Measurements from ENCODE around the gene CD276. TPM values are rescaled to one million over a fixed set of nuclear protein-coding genes. Genes with fewer than 3 reads are reported as not detected.

Gene CD276
- total RNA-seq, 1 experiment from 2014 or later, result 133 TPM

DNA sequence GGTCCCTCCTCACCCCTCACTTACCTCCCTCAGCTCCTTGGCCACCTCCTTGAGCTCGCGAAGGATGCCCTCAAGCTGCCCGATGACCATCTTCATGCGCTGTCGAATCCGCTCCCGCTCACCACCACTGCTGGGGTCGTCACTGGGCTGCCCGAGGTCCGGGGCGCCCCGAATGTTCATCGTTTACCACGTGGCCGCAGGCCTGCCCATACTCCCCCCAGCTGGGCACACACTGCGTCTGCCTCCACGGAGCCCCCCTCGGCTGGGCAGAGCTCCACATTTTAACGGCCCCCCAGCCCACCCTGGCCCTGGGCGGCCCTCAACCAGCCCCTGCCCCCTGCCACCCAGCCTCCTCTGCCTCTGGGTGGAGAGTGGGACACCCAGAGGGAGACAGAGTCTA lies 66.8 kb downstream of the CD276 start:
- Histone ChIP-seq H3K9ac (ENCODE audit: extremely low read depth, insufficient read length, low read length) (no peak overlapping the region), H4K20me1 (ENCODE audit: control insufficient read depth, insufficient read depth, insufficient read length) (no peaks in the 10 kb centered on the region), H3K79me1 (ENCODE audit: insufficient read depth, low read depth, low read length, poor library complexity, severe bottlenecking) (no peaks in the 10 kb centered on the region), H2BK20ac (ENCODE audit: low read depth, low read length, poor library complexity, severe bottlenecking) (no peak overlapping the region), H4K91ac (ENCODE audit: insufficient read length, low read depth, low read length) (no peak overlapping the region), H3K9me3 (ENCODE audit: control insufficient read depth, low read depth, low read length) (no peaks in the 10 kb centered on the region), H4K5ac (ENCODE audit: insufficient read length, low read depth, low read length) (no peak overlapping the region), H3K4ac (ENCODE audit: low read depth, low read length) (no peak overlapping the region), H2BK120ac (ENCODE audit: low read depth, low read length, poor library complexity, severe bottlenecking) (no peak overlapping the region), H2BK5ac (ENCODE audit: insufficient read length, low read length) (no peak overlapping the region), H3K23me2 (ENCODE audit: insufficient read length, low read depth, low read length, poor library complexity, severe bottlenecking) (peaks cover 20% of the 10 kb centered on the region), H3K79me2 (ENCODE audit: insufficient read depth, low read length) (no peaks in the 10 kb centered on the region), H3K27ac (ENCODE audit: insufficient read length, low read depth, low read length) (no peak overlapping the region), H3K14ac (ENCODE audit: insufficient read depth, low read length) (no peak overlapping the region), H3T11ph (ENCODE audit: low read length) (no peak overlapping the region), H3K4me2 (ENCODE audit: insufficient read depth, insufficient read length, low read length) (peak overlapping the region; percentile 74), H2BK15ac (ENCODE audit: low read depth, low read length) (no peak overlapping the region), H3K27me3 (ENCODE audit: insufficient read depth, low read length) (peaks cover 2% of the 10 kb centered on the region; the same call in 1 of the 2 replicates), H3K18ac (ENCODE audit: insufficient read length, low read depth, low read length) (no peak overlapping the region), H3K23ac (ENCODE audit: insufficient read length, low read depth, low read length) (no peak overlapping the region), H2BK12ac (ENCODE audit: insufficient read length, low read depth, low read length) (no peak overlapping the region), H4K8ac (replicated peaks; ENCODE audit: insufficient read length, low read depth, low read length) (no peak overlapping the region), H2AK5ac (ENCODE audit: insufficient read length, low read length) (no peak overlapping the region), H3K4me1 (ENCODE audit: insufficient read depth, low read length) (peaks cover 16% of the 10 kb centered on the region), H3K56ac (ENCODE audit: insufficient read length, low read depth, low read length) (no peak overlapping the region), H2AFZ (ENCODE audit: low read length) (no peak overlapping the region)
- no peaks in the 10 kb centered on the region; a peak in 1 of 7 replicates for H3K36me3 Mint-ChIP-seq (ENCODE audit: insufficient read depth in 1 of 3, low read depth in 3 of 3)
- peak overlapping the region; percentile 63 to 84; a peak in 3 of 5 replicates for H3K4me3 Mint-ChIP-seq
- TF ChIP-seq, protein P1, sequence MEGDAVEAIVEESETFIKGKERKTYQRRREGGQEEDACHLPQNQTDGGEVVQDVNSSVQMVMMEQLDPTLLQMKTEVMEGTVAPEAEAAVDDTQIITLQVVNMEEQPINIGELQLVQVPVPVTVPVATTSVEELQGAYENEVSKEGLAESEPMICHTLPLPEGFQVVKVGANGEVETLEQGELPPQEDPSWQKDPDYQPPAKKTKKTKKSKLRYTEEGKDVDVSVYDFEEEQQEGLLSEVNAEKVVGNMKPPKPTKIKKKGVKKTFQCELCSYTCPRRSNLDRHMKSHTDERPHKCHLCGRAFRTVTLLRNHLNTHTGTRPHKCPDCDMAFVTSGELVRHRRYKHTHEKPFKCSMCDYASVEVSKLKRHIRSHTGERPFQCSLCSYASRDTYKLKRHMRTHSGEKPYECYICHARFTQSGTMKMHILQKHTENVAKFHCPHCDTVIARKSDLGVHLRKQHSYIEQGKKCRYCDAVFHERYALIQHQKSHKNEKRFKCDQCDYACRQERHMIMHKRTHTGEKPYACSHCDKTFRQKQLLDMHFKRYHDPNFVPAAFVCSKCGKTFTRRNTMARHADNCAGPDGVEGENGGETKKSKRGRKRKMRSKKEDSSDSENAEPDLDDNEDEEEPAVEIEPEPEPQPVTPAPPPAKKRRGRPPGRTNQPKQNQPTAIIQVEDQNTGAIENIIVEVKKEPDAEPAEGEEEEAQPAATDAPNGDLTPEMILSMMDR (conservative IDR thresholded peaks at IDR 0.05), result no peak
- H3K27ac Mint-ChIP-seq, result no peak overlapping the region
- no peaks in the 10 kb centered on the region; a peak in 1 of 5 replicates for H3K9me3 Mint-ChIP-seq
- H3K4me1 Mint-ChIP-seq, result peaks cover 48 to 58% of the 10 kb centered on the region in 2 experiments
- no CpG with 5 or more reads among the region's 20 CpGs for WGBS (ENCODE audit: extremely low coverage, insufficient read length, low lambda C conversion rate)
- no peak for DNase-seq
- H3K27me3 Mint-ChIP-seq (ENCODE audit: low read depth), result peaks cover 53% of the 10 kb centered on the region
